Fibroblast of lung (primary cell): ENCODE measurements around the gene APLF. TPM values are rescaled to one million over a fixed set of nuclear protein-coding genes. Genes with fewer than 3 reads are reported as not detected.

ENCODE experiments used
- DNase-seq, 2 donors: peaks; one replicate each; pipeline versions ENCODE4 v3.0.0 to v3.0.0-alpha.2; 2010; ENCODE audit warnings: low read depth in 2 of 2
- H2AFZ ChIP-seq: 2 replicates; pipeline ENCODE4 v1.5.1; 2012; ENCODE audit warnings: low read length, control low read depth, inconsistent platforms
- H3K27ac ChIP-seq: 2 replicates; pipeline ENCODE4 v1.5.1; 2011; ENCODE audit warnings: low read length, control low read depth; ENCODE audit not compliant: insufficient read depth
- H3K27me3 ChIP-seq: 2 replicates; pipeline ENCODE4 v1.5.1; 2011; ENCODE audit warnings: mild to moderate bottlenecking, low read length; ENCODE audit not compliant: control insufficient read depth, insufficient read depth
- H3K36me3 ChIP-seq: 2 replicates; pipeline ENCODE4 v1.5.1; 2011; ENCODE audit warnings: low read length; ENCODE audit not compliant: control insufficient read depth, insufficient read depth
- H3K4me1 ChIP-seq: 2 replicates; pipeline ENCODE4 v1.5.1; 2011; ENCODE audit warnings: low read length; ENCODE audit not compliant: control insufficient read depth, insufficient read depth; ENCODE audit errors: extremely low read depth
- H3K4me2 ChIP-seq: 2 replicates; pipeline ENCODE4 v1.5.1; 2011; ENCODE audit warnings: low read length, control low read depth; ENCODE audit not compliant: insufficient read depth; ENCODE audit errors: extremely low read depth
- H3K4me3 ChIP-seq, 4 experiments: fragments of 200-600 bp in 1 of 4; sonication (generic) in 1 of 4; replicated peaks in 1 of 4; 2 replicates each; pipeline ENCODE4 v1.5.1; 2011 to 2016; ENCODE audit warnings: low read length in 4 of 4, low read depth in 3 of 4, mild to moderate bottlenecking in 3 of 4, control low read depth in 2 of 4, inconsistent platforms in 1 of 4, mixed read lengths in 1 of 4; ENCODE audit not compliant: insufficient read depth in 1 of 4; ENCODE audit errors: control extremely low read depth in 1 of 4
- H3K79me2 ChIP-seq: 2 replicates; pipeline ENCODE4 v1.5.1; 2012; ENCODE audit warnings: mild to moderate bottlenecking, low read length, inconsistent platforms; ENCODE audit not compliant: control insufficient read depth, insufficient read depth
- H3K9ac ChIP-seq: 2 replicates; pipeline ENCODE4 v1.5.1; 2011; ENCODE audit warnings: mild to moderate bottlenecking, low read length, control low read depth; ENCODE audit not compliant: insufficient read depth
- H3K9me3 ChIP-seq: 2 replicates; pipeline ENCODE4 v1.5.1; 2012; ENCODE audit warnings: low read depth, low read length; ENCODE audit not compliant: control insufficient read depth, insufficient read depth
- H4K20me1 ChIP-seq: 2 replicates; pipeline ENCODE4 v1.5.1; 2011; ENCODE audit warnings: low read length; ENCODE audit not compliant: control insufficient read depth, insufficient read depth; ENCODE audit errors: extremely low read depth
- EZH2 ChIP-seq: IDR thresholded peaks from 2 replicates; pipeline ENCODE4 v1.5.1; 2012; ENCODE audit warnings: low read length, control low read depth, mild to moderate bottlenecking; ENCODE audit errors: missing control alignments
- polyA plus RNA-seq, 2 donors: library from polyadenylated mRNA; depleted of rRNA in 1 of 2; stranded (reverse) in 1 of 2; unstranded in 1 of 2; fragments of >200 nt; gene quantifications; 2 replicates each; pipeline ENCODE4 v1.2.1, GENCODE V29; 2011 to 2012; ENCODE audit warnings: missing spikeins in 1 of 2
- total RNA-seq: library from RNA; depleted of rRNA; stranded (reverse); fragments of >200 nt; gene quantifications from 2 replicates; pipeline ENCODE4 v1.2.1, GENCODE V29; 2014
- TF ChIP-seq, protein P1 (sequence below), 2 donors: IDR thresholded peaks in 1 of 2; conservative IDR thresholded peaks in 1 of 2; 1 replicate in 1 of 2; 2 replicates in 1 of 2; pipeline ENCODE4 v1.5.1; 2011 to 2012; ENCODE audit warnings: low read length in 2 of 2, control low read depth in 1 of 2, inconsistent platforms in 1 of 2, low read depth in 1 of 2, mild to moderate bottlenecking in 1 of 2

APLF gene
- total and polyA plus RNA-seq, 2 donors (not counting 1 experiment from before 2014, with no cell fraction given) = 1.6 to 9.4 TPM

DNA sequence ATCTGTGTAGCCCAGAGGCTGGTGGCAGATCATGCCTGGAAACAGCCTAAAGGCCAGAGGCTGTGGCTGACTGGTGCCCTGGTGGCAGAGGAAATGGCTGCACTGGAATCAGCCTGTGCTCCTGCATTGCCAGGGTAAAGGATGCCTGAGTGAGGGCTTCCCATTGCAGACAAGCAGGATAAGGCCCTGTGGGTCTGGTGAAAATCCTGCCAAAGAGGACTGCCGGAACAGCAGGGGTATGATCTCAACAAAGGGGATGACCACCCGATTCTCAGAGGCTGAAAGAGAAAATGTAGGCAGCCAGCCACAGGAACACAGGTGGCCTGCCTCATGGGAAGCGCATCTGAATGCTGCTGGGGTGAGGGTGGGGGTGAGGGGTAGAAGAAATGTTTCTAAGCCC lies 48.5 kb upstream of the APLF start:
- Histone ChIP-seq H3K9me3 (no peaks in the 10 kb centered on the region), H3K4me2 (no peak overlapping the region)

DNA sequence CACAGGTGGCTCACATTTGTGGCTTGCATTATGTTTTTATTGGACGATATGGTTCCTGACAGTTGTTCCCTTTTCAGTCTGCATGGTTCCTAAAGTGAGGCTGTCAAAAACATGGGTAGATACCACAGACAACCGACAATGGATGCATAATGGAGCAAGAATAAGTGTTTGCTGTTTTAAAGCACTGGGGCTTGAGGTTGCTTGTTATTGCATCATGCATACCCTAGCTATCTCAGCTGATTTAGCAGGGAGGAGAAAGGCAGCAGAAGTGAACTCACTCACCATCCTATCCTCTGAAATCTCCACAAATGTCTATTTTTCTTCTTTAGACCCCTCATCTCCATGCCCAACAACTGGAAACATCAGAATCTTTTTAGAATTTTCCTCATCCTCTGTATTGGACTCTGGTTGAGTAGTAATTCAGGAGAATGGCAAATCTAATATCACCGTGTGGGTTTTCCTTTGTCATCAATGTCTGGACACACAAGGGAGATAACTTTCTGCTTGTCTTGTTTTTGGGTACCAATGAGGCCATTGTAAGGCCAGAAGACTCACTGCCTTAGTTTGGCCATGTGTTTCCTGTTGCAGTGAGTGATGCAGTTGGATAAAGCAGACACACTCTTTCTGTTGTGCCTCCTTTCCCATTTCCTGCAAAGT lies 47.0 kb upstream of the APLF start:
- H3K4me1 ChIP-seq = no peaks in the 10 kb centered on the region
- peak in 1 of 2 donors; percentile 67 for DNase-seq
- no peak overlapping the region for H3K4me3 ChIP-seq
- H4K20me1 ChIP-seq = no peaks in the 10 kb centered on the region
- no peak overlapping the region for H3K9ac ChIP-seq
- no peak for TF ChIP-seq EZH2
- TF ChIP-seq, protein P1, sequence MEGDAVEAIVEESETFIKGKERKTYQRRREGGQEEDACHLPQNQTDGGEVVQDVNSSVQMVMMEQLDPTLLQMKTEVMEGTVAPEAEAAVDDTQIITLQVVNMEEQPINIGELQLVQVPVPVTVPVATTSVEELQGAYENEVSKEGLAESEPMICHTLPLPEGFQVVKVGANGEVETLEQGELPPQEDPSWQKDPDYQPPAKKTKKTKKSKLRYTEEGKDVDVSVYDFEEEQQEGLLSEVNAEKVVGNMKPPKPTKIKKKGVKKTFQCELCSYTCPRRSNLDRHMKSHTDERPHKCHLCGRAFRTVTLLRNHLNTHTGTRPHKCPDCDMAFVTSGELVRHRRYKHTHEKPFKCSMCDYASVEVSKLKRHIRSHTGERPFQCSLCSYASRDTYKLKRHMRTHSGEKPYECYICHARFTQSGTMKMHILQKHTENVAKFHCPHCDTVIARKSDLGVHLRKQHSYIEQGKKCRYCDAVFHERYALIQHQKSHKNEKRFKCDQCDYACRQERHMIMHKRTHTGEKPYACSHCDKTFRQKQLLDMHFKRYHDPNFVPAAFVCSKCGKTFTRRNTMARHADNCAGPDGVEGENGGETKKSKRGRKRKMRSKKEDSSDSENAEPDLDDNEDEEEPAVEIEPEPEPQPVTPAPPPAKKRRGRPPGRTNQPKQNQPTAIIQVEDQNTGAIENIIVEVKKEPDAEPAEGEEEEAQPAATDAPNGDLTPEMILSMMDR (conservative IDR thresholded peaks at IDR 0.05 in 1 of 2, IDR thresholded peaks at IDR 0.05 in 1 of 2; ENCODE audit: low read depth in 1 of 2, low read length in 2 of 2) = no peak
- H3K36me3 ChIP-seq = no peaks in the 10 kb centered on the region
- no peak overlapping the region for H3K4me2 ChIP-seq
- H3K27ac ChIP-seq = no peak overlapping the region
- no peaks in the 10 kb centered on the region for H3K9me3 ChIP-seq
- H3K27me3 ChIP-seq = peaks cover 14% of the 10 kb centered on the region
- no peak overlapping the region for H2AFZ ChIP-seq
- no peaks in the 10 kb centered on the region for H3K79me2 ChIP-seq

More for the DNA sequence above, 48.5 kb upstream of the APLF start:
- H3K27me3 ChIP-seq = peaks cover 14% of the 10 kb centered on the region
- H3K4me3 ChIP-seq = no peak overlapping the region
- H3K9ac ChIP-seq = no peak overlapping the region
- no peak for DNase-seq
- H3K4me1 ChIP-seq = no peaks in the 10 kb centered on the region
- TF ChIP-seq, protein P1 (conservative IDR thresholded peaks at IDR 0.05 in 1 of 2, IDR thresholded peaks at IDR 0.05 in 1 of 2; ENCODE audit: low read depth in 1 of 2, low read length in 2 of 2) = no peak
- TF ChIP-seq EZH2 = no peak
- H2AFZ ChIP-seq = no peak overlapping the region
- H3K36me3 ChIP-seq = no peaks in the 10 kb centered on the region
- H3K79me2 ChIP-seq = no peaks in the 10 kb centered on the region
- no peaks in the 10 kb centered on the region for H4K20me1 ChIP-seq
- no peak overlapping the region for H3K27ac ChIP-seq

DNA sequence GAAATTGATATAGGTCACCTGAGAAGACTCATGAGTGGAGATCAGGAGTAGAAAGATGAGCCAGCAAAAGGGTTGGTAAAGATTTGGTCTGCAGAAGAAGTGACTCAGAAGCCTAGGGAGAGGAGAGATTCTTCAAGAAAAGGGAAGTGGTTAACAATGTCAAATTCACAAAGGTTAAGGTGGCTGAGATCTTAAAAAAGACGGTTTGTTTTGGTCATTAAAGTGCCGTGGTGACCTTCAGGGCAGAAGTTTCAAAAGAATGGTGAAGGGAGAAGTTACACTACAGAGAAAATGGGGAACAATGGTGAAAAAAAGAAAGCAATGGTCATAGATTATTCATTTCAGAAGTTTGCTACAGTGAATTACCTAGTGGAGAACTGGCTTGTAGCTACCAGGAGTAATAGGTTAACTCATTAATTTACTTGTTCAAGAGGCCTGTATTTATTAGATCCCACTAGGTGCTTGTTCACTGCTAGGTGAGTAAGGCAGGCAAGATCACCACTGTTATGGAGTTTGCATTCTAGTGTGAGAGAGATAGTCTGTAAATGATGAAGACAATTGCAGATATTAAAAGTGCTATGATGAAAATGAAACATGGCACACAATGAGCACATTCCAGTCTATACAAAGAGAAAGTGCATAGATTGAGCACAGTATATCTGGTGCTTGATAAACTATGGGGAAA lies 43.3 kb upstream of the APLF start:
- TF ChIP-seq EZH2 = no peak
- TF ChIP-seq, protein P1 (conservative IDR thresholded peaks at IDR 0.05 in 1 of 2, IDR thresholded peaks at IDR 0.05 in 1 of 2; ENCODE audit: low read depth in 1 of 2, low read length in 2 of 2) = no peak
- DNase-seq = no peak
- no peak overlapping the region for H3K4me3 ChIP-seq
- no peaks in the 10 kb centered on the region for H3K9me3 ChIP-seq
- H3K4me2 ChIP-seq = no peak overlapping the region
- no peaks in the 10 kb centered on the region for H3K4me1 ChIP-seq
- peaks cover 7% of the 10 kb centered on the region for H3K27me3 ChIP-seq
- H3K27ac ChIP-seq = no peak overlapping the region
- no peak overlapping the region for H3K9ac ChIP-seq
- H2AFZ ChIP-seq = no peak overlapping the region
- H3K79me2 ChIP-seq = no peaks in the 10 kb centered on the region
- H3K36me3 ChIP-seq = no peaks in the 10 kb centered on the region
- no peaks in the 10 kb centered on the region for H4K20me1 ChIP-seq
